GM21825 (cell line): ENCODE measurements around the gene THOC7.
A peak's percentile ranks its signal among the peaks of the same experiment; 100 is the strongest.

Experiments used
- ATAC-seq: cut with Tn5 transposase; IDR thresholded peaks from one replicate; pipeline ENCODE4 v1.9.1; 2021; ENCODE audit warnings: mild to moderate bottlenecking, moderate library complexity; ENCODE audit not compliant: unreplicated experiment

Gene THOC7

DNA sequence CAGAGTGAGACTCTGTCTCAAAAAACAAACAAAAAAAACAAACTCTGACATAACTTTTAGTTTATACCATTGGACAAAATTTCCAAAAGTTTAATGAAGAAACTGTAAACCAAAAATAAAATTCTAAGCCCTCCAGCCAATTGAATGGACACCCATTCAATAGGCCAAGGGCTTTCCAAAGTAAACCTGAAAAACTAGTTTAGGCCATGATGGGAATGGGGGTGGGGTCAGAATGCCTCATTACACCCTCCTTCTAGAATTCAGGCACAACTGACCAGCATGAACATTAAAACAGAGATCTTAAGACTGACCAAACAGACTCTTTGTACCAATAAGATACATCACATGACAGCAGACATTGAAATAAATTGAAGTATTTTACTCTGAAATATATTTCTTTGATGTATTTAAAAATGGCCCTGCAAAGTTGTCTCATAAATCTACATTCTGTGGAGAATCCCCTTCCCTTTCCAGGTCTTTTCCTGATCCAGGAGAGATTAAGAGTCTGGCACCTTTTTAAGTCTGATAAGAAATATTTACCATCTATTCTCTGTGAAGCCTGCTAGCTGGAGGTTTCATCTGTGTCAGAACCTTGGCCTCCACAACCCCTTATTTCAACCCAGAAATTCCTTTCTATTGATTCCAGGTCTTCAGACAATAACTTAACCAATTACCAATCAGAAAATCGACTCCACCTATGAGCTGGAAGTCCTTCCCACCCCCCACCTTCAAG, 15.7 kb downstream of the THOC7 start:
- ATAC-seq = no peak

DNA sequence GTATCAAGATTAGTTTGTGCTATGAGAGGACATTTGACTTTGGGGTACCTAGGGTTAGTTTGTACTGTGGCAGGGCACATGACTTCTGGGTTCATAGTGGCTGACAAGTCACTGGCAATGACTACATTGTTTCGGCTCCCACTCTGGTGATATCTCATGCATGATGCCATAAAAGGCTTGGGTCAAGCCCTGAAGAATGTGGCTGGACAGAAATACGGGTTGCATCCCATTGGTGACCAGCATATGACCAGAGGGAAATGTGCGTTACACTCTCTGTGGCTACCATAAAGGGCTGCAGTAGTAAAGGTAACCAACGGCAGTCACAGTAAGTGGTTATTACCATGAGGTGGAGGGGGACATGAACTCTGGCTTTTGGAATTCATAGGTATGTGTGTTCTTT, 18.4 kb downstream of the THOC7 start:
- no peak for ATAC-seq

DNA sequence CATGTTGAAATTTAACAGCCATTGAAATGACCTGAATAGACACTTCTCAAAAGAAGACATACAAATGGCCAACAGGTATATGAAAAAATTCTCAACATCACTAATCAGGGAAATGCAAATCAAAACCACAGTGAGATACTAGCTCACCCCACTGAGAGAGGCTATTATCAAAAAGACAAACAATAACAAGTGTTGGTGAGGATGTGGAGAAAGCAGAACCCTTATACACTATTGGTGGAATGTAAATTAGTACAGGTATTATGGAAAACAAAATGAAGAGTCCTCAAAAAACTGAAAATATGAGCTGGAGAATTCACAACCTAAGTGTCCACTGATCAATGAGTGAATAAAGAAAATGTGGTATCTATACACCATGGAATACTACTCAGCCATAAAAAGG, 21.5 kb downstream of the THOC7 start:
- ATAC-seq = no peak

DNA sequence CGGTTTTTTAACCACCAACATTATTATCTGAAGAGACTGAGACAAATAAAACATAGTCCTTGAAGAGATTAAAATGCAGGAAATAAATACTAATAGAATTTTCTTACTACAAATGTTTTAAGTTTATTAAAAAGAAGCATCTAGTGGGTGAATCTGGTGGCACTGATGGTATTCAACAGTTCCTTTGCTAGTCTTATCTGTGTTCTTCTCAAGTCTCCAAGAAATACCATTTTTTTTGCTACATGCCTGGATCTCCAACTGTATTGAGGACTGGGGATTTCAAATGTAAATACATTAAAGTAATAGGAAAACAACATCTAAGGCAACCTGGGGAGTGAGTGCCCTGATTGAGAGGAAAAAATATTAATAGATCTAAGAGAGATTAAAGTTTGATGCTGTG, 21.9 kb downstream of the THOC7 start:
- ATAC-seq = no peak

DNA sequence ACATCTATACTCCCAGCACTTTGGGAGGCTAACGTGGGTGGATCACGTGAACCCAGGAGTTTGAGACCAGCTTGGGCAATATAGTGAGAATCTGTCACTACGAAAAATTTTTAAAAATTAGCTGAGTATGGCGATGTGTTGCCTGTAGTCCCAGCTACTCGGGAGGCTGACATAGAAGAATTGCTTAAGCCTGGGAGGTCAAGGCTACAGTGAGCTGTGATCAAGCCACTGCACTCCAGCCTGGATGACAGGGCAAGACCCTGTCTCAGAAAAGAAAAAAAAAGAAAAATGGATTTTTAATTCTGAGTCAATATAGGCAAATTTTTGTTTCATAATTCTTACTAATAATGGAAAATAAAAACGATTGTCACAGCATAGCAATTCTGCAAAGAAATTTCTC, 31.2 kb downstream of the THOC7 start:
- ATAC-seq = no peak

GRCh38 chr3:63830526-63830925, 33.1 kb downstream of the THOC7 start:
- ATAC-seq = no peak

DNA sequence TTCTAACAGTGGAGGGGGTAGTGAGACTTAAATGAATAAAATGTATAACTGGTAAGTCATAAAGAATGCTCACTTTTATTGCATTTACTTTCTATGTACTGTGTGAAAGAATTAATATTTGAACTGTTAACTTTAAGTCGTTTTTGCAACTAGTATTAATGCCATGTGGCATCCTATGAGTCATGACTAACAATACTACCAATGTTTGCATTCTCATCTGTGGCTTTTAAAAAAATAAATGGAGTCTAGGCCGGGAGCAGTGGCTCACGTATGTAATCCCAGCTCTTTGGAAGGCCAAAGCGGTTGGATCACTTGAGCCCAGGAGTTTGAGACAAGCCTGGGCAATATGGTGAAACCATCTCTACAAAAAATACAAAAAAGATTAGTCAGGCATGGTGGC, 39.3 kb downstream of the THOC7 start:
- ATAC-seq = no peak

DNA sequence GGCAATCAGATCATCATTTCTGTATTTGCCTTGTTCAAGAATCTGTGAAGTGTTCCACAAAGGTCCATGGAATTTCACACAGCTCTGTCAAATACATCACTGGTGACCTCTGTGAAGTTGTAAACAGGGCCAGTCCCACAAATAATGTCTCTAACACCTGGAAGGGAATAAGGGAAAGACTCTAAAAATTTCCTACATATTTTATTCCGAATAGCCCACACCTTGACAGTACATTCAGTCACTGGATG, 44.5 kb downstream of the THOC7 start, which contains the start of gene C3orf49:
C3orf49 (plus strand) TSS at position 149 of the 248 bp plus-strand sequence. CDS start 173 bp downstream, outside the sequence.
- no peak for ATAC-seq

DNA sequence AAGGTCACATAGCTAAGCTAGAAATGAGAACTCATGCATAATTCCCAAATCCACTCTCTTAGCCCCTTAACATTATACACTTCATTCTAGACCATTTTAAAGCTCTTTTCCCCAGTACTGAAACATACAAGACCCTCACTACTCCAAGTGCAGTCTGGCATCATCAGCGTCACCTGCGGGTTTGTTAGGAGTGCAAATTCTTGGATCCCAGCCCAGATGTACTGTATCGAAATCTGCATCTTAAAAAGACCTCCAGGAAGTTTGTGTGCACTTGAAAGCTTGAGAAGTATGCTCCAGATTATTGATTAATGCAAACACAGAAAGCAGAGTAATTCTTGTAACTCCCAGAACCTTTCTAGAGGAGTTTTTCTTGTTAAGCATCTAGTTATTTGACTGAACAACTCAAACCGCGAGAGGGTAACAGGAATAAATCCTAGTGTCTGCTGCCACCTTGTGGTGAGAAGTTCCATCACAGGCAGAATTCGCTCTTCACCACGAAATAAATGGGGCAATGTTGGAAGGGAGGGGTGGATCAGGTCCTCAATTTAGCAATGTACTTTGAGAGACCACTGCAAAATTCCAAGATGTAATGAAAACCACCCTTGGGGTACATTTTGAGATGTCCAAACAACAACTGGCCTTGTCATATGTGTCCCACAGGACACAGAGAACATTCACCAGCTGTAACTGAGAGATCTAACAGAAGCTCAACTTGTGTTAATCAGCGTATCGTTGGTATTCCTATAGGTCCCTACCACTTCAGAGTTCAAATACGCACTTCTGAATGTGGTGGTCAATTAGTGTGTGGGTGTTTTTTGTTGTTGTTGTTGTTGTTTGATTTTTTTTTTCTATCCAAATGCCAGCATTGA, 45.1 kb downstream of the THOC7 start:
- ATAC-seq = peak; percentile 69

DNA sequence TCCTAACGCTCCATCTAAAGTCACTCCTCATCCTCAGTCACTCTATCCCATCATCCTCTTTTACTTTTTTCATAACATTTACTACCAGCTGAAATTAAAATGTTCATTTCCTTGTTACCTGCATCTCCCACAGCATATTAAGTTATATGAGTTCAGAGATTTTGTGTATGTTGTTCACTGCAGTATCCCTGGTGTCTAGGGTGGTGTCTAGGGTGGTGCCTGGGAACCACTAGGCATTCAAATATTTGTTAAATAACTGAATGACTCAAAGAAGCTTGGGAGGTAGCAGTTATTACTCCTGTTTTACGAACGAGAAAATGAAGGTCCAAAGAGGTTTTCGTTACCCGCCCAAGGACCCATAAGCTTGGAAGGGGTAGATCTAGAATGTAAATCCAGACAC, 46.4 kb downstream of the THOC7 start:
- no peak for ATAC-seq

DNA sequence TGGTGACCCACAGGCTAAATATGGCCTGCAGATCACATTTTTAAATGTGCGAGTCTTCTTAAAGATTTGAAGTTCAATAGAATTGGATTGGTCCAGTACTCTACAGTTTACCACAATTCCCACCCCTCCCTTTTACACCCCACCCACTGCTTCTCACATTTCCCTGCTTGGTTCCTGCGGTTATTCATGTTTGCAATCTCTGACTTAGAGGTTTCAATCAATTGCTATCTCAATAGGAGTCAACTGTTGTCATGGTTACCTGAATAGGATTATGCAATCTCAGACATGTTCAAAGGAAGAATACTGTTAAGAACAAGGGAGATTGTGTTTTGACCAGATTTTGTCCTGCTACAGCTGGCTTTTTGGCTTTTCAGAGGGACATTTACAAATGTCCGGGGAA, 49.4 kb downstream of the THOC7 start:
- ATAC-seq = no peak

- ATAC-seq = no peak
These were observed 54.0 kb downstream of the THOC7 start for GRCh38 chr3:63809607-63810006.

- no peak for ATAC-seq
These were observed 55.0 kb downstream of the THOC7 start for GRCh38 chr3:63808633-63809032.

GRCh38 chr3:63807961-63808565, 55.5 kb downstream of the THOC7 start:
- ATAC-seq = no peak

DNA sequence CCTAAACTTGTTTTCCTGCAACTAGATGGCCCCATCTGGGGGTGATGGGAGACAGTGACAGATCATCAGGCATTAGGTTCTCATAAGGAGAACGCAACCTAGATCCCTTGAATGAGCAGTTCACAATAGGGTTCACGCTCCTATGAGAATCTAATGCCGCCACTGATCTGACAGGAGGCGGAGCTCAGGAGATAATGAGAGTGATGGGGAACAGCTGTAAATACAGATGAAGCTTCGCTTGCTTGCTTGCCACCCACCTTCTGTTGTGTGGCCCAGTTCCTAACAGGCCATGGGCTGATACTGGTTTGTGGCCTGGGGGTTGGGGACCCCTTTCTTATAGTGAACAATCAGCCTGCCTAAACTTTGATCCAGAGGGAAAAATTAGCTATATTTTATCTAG, 59.7 kb downstream of the THOC7 start:
- ATAC-seq = no peak

DNA sequence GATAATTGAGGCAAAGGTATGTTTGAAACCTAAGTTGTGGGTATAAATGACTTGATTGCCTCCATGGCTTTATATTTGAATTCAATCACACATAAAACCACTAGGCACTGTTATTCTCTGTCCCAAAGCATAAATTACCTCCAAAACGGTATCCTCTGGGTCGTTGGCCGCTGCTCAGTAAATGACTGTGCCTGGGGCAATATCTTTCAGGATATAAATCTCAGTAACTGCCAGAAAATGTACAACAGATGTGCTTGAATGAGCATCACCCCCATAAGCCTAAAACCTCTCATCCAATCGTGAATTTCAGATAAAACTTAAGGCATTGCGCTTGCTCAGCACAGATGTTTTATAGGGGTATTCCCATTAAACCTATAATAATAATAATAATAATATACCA, 63.5 kb downstream of the THOC7 start:
- ATAC-seq = no peak

- ATAC-seq = no peak
These were observed 64.7 kb downstream of the THOC7 start for GRCh38 chr3:63798949-63799348.

DNA sequence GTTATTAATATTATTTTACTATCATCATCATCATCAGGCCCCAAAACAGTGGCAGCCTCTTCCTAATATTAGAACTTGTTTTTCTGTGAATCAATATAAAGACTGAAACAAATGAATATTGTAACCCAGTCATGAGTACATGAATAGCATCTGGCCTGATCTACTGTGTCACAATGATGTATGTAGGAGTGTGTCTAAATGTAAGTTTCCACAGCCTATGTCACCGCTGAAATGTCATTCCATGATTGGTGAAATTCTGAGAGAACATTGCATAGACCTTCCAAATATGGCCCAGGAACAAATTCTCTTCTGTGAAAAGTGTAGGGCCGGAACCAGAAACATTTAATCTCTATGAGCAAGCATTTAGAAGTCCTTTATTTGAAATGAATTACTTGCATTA, 65.1 kb downstream of the THOC7 start:
- ATAC-seq = no peak

GRCh38 chr3:63795438-63795837, 68.2 kb downstream of the THOC7 start:
- ATAC-seq = no peak

DNA sequence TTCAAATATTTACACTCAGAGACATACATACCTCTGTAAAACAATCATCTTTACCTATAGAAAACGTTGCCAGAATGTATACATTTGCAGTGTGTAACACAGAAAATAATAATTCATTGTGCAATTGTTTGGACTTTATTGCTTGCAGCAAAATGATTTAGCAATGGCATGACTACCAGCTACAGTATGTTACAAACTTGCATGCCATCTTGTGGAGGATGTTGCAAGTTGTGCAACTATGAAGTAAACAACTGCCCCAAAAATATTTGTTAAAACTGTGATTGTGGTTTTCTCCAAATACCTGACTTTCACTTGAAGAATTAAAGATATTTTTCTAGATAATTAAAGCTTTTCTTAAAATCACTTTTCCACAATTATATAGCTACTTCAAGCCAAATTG, 71.6 kb downstream of the THOC7 start:
- ATAC-seq = no peak
